Astrocyte (in vitro differentiated cells and primary cell): ENCODE measurements around the gene GPBP1. TPM values are rescaled to one million over a fixed set of nuclear protein-coding genes. Genes with fewer than 3 reads are reported as not detected.

Experiments used
- DNase-seq: peaks from one replicate; pipeline ENCODE4 v3.0.0-alpha.2; 2010; ENCODE audit warnings: low read depth
- FAIRE-seq: peaks from 2 replicates; lab custom pipeline; 2011; peaks lifted over from hg19 to GRCh38; lab: Jason Lieb, UNC
- H2AFZ ChIP-seq: 2 replicates; pipeline ENCODE4 v1.6.0; 2012; ENCODE audit warnings: low read depth, low read length, inconsistent platforms
- H3K27ac ChIP-seq: 2 replicates; pipeline ENCODE4 v1.5.1; 2011; ENCODE audit warnings: low read depth, low read length, inconsistent platforms
- H3K27me3 ChIP-seq: 2 replicates; pipeline ENCODE4 v1.6.0; 2011; ENCODE audit warnings: low read length, inconsistent platforms; ENCODE audit not compliant: insufficient read depth
- H3K36me3 ChIP-seq: 2 replicates; pipeline ENCODE4 v1.5.1; 2011; ENCODE audit warnings: low read length, inconsistent platforms; ENCODE audit not compliant: insufficient read depth
- H3K4me1 ChIP-seq: 2 replicates; pipeline ENCODE4 v1.5.1; 2011; ENCODE audit warnings: low read length, inconsistent platforms; ENCODE audit not compliant: insufficient read depth
- H3K4me2 ChIP-seq: 2 replicates; pipeline ENCODE4 v1.6.0; 2012; ENCODE audit warnings: low read length, inconsistent platforms
- H3K4me3 ChIP-seq: 2 replicates; pipeline ENCODE4 v1.5.1; 2011; ENCODE audit warnings: low read depth, mild to moderate bottlenecking, low read length, inconsistent platforms; ENCODE audit not compliant: insufficient read depth
- H3K79me2 ChIP-seq: 2 replicates; pipeline ENCODE4 v1.6.0; 2012; ENCODE audit warnings: mild to moderate bottlenecking, low read length, inconsistent platforms; ENCODE audit not compliant: insufficient read depth
- H3K9ac ChIP-seq: 2 replicates; pipeline ENCODE4 v1.6.0; 2012; ENCODE audit warnings: mild to moderate bottlenecking, low read length, inconsistent platforms
- H3K9me3 ChIP-seq: 2 replicates; pipeline ENCODE4 v1.5.1; 2012; ENCODE audit warnings: low read depth, mild to moderate bottlenecking, low read length, inconsistent platforms; ENCODE audit not compliant: insufficient read depth
- H4K20me1 ChIP-seq: 2 replicates; pipeline ENCODE4 v1.6.0; 2012; ENCODE audit warnings: low read length, inconsistent platforms; ENCODE audit not compliant: insufficient read depth
- H3K27ac Mint-ChIP-seq: one replicate; pipeline ENCODE4 v1.8.0; 2021; ENCODE audit warnings: mild to moderate bottlenecking, mixed read lengths; ENCODE audit not compliant: unreplicated experiment
- H3K27me3 Mint-ChIP-seq: one replicate; pipeline ENCODE4 v1.8.0; 2021; ENCODE audit warnings: low read depth, mixed read lengths; ENCODE audit not compliant: unreplicated experiment
- H3K36me3 Mint-ChIP-seq: one replicate; pipeline ENCODE4 v1.8.0; 2021; ENCODE audit warnings: low read depth, mixed read lengths; ENCODE audit not compliant: unreplicated experiment
- H3K4me1 Mint-ChIP-seq: one replicate; pipeline ENCODE4 v1.8.0; 2021; ENCODE audit warnings: low read depth, mixed read lengths; ENCODE audit not compliant: unreplicated experiment
- H3K4me3 Mint-ChIP-seq: one replicate; pipeline ENCODE4 v1.8.0; 2021; ENCODE audit warnings: mild to moderate bottlenecking, moderate library complexity, mixed read lengths; ENCODE audit not compliant: unreplicated experiment
- H3K9me3 Mint-ChIP-seq: one replicate; pipeline ENCODE4 v1.8.0; 2021; ENCODE audit warnings: mild to moderate bottlenecking, mixed read lengths; ENCODE audit not compliant: unreplicated experiment
- EZH2 ChIP-seq: IDR thresholded peaks from 2 replicates; pipeline ENCODE4 v1.6.1; 2012; ENCODE audit warnings: mild to moderate bottlenecking, low read length, inconsistent platforms; ENCODE audit not compliant: insufficient read depth
- total RNA-seq: library from RNA; stranded (reverse); gene quantifications from 2 replicates; pipeline ENCODE4 v1.2.1, GENCODE V29; 2021
- TF ChIP-seq, protein P1 (sequence below): IDR thresholded peaks from 2 replicates; pipeline ENCODE4 v1.5.1; 2011; ENCODE audit warnings: low read depth, mild to moderate bottlenecking, inconsistent platforms, low read length, moderate library complexity; ENCODE audit not compliant: insufficient read depth

Gene GPBP1
- total RNA-seq, 1 donor from 2014 or later = 59.8 TPM

DNA sequence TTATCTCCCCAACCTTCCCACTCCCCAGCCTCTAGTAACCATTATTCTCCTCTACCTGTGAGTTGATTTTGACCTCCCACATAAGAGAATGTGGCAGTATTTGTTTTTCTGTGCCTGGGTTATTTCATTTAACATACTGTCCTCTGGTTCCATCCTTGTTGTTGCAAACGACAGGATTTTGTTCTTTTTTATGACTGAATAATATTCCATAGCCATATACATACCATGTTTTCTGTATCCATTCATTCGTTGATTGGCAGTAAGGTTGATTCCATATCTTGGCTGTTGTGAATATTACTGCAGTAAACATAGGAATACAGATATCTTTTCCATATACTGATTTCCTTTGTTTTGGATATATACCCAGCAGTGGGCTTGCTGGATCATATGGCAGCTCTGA is 20.8 kb downstream of the GPBP1 start:
- Histone ChIP-seq H3K4me1 (no peaks in the 10 kb centered on the region), H3K79me2 (peaks cover 99% of the 10 kb centered on the region), H3K27me3 (no peaks in the 10 kb centered on the region), H3K9ac (no peak overlapping the region), H3K4me2 (no peak overlapping the region), H3K36me3 (no peaks in the 10 kb centered on the region), H3K9me3 (no peaks in the 10 kb centered on the region), H3K4me3 (no peak overlapping the region), H4K20me1 (peaks cover 83% of the 10 kb centered on the region), H2AFZ (no peak overlapping the region), H3K27ac (no peak overlapping the region)
- no peaks in the 10 kb centered on the region for H3K27me3 Mint-ChIP-seq
- H3K4me3 Mint-ChIP-seq = no peak overlapping the region
- H3K9me3 Mint-ChIP-seq = no peaks in the 10 kb centered on the region
- no peak for TF ChIP-seq EZH2
- TF ChIP-seq, protein P1, sequence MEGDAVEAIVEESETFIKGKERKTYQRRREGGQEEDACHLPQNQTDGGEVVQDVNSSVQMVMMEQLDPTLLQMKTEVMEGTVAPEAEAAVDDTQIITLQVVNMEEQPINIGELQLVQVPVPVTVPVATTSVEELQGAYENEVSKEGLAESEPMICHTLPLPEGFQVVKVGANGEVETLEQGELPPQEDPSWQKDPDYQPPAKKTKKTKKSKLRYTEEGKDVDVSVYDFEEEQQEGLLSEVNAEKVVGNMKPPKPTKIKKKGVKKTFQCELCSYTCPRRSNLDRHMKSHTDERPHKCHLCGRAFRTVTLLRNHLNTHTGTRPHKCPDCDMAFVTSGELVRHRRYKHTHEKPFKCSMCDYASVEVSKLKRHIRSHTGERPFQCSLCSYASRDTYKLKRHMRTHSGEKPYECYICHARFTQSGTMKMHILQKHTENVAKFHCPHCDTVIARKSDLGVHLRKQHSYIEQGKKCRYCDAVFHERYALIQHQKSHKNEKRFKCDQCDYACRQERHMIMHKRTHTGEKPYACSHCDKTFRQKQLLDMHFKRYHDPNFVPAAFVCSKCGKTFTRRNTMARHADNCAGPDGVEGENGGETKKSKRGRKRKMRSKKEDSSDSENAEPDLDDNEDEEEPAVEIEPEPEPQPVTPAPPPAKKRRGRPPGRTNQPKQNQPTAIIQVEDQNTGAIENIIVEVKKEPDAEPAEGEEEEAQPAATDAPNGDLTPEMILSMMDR = no peak
- peaks cover 5% of the 10 kb centered on the region for H3K36me3 Mint-ChIP-seq
- DNase-seq (no peak), FAIRE-seq (no peak)
- H3K27ac Mint-ChIP-seq = no peak overlapping the region
- H3K4me1 Mint-ChIP-seq = peaks cover 6% of the 10 kb centered on the region

DNA sequence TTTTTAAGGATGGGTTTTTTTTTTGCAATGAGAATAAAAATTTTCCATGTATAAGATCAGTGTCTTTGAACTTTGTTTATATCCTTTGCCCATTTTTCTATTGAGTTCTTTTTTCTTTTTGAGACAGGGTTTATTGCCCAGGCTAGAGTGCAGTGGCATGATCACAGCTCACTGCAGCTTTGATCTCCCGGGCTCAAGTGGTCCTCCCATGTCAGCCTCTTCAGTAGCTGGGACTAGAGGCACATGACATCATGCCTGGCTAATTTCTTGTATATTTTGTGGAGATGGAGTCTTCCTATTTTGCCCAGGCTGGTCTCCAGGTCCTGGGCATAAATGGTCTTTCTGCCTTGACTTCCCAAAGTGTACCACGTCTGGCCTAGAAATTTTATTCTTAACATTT is 21.2 kb downstream of the GPBP1 start:
- no peak overlapping the region for H3K9ac ChIP-seq
- H3K36me3 ChIP-seq = no peaks in the 10 kb centered on the region
- H2AFZ ChIP-seq = no peak overlapping the region
- no peaks in the 10 kb centered on the region for H3K9me3 ChIP-seq
- peaks cover 80% of the 10 kb centered on the region for H4K20me1 ChIP-seq
- no peaks in the 10 kb centered on the region for H3K27me3 Mint-ChIP-seq
- no peak overlapping the region for H3K4me2 ChIP-seq
- DNase-seq (no peak), FAIRE-seq (no peak)
- H3K36me3 Mint-ChIP-seq = peaks cover 5% of the 10 kb centered on the region
- peaks cover 6% of the 10 kb centered on the region for H3K4me1 Mint-ChIP-seq
- H3K27me3 ChIP-seq = no peaks in the 10 kb centered on the region
- no peaks in the 10 kb centered on the region for H3K9me3 Mint-ChIP-seq
- H3K27ac Mint-ChIP-seq = no peak overlapping the region
- H3K79me2 ChIP-seq = peaks cover 99% of the 10 kb centered on the region
- TF ChIP-seq, protein P1 = no peak
- no peak for TF ChIP-seq EZH2
- no peak overlapping the region for H3K4me3 Mint-ChIP-seq
- H3K4me1 ChIP-seq = no peaks in the 10 kb centered on the region
- no peak overlapping the region for H3K4me3 ChIP-seq
- no peak overlapping the region for H3K27ac ChIP-seq

DNA sequence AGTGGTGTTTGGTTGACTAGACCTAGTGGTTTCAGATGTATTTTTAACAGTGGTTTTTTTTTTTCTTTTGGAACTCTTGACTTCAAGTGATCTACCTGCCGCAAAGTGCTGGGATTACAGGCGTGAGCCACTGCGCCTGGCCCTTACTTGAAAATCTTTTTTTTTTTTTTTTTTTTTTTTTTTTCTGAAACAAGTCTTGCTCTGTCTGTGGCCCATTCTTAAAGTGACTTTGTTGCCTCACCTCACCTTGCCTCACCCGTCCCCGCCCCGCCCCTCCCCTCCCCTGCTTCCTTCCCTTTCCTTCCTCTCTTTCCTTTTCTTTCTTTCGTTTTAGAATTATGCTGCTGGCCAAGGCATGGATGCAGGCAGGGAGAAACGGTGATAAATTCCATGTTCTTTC is 26.0 kb downstream of the GPBP1 start:
- Mint-ChIP-seq H3K27me3 (no peaks in the 10 kb centered on the region), H3K9me3 (no peaks in the 10 kb centered on the region), H3K4me1 (peaks cover 5% of the 10 kb centered on the region), H3K4me3 (no peak overlapping the region), H3K27ac (no peak overlapping the region), H3K36me3 (peaks cover 5% of the 10 kb centered on the region)
- Histone ChIP-seq H3K79me2 (peaks cover 99% of the 10 kb centered on the region), H3K4me3 (no peak overlapping the region), H3K9me3 (no peaks in the 10 kb centered on the region), H3K36me3 (no peaks in the 10 kb centered on the region), H4K20me1 (peaks cover 77% of the 10 kb centered on the region), H2AFZ (no peak overlapping the region), H3K9ac (no peak overlapping the region), H3K4me1 (no peaks in the 10 kb centered on the region), H3K27me3 (no peaks in the 10 kb centered on the region), H3K4me2 (no peak overlapping the region), H3K27ac (no peak overlapping the region)
- FAIRE-seq (no peak), DNase-seq (no peak)
- TF ChIP-seq, protein P1 = no peak
- no peak for TF ChIP-seq EZH2
